CD14-positive monocyte (primary cell): ENCODE measurements around the gene KLK14. TPM values are rescaled to one million over a fixed set of nuclear protein-coding genes. Genes with fewer than 3 reads are reported as not detected.
A peak's percentile ranks its signal among the peaks of the same experiment; 100 is the strongest.

Experiments used
- DNase-seq, 3 donors: peaks; one replicate each; pipeline ENCODE4 v3.0.0-alpha.2; 2011 to 2022
- H2AFZ ChIP-seq: 2 replicates; pipeline ENCODE4 v1.6.0; 2012; ENCODE audit warnings: mild to moderate bottlenecking, low read depth, low read length, inconsistent platforms; ENCODE audit not compliant: insufficient read depth, poor library complexity, severe bottlenecking
- H3K27ac ChIP-seq, 2 donors: 1 replicate in 1 of 2; 2 replicates in 1 of 2; pipeline ENCODE4 v1.5.1; 2012 to 2013; ENCODE audit warnings: low read length in 2 of 2, control low read depth in 1 of 2, inconsistent platforms in 1 of 2, low read depth in 1 of 2, mild to moderate bottlenecking in 1 of 2
- H3K27me3 ChIP-seq, 2 donors: one replicate each; pipeline versions ENCODE4 v1.6.0 to v1.6.1; 2011 to 2013; ENCODE audit warnings: low read length in 2 of 2; ENCODE audit not compliant: control insufficient read depth in 2 of 2, insufficient read depth in 2 of 2
- H3K36me3 ChIP-seq, 2 donors: replicated peaks in 1 of 2; 1 replicate in 1 of 2; 2 replicates in 1 of 2; pipeline versions ENCODE4 v1.5.1 to v1.6.1; 2012 to 2013; ENCODE audit warnings: low read length in 2 of 2, control low read depth in 1 of 2, inconsistent platforms in 1 of 2, mild to moderate bottlenecking in 1 of 2; ENCODE audit not compliant: insufficient read depth in 2 of 2, control insufficient read depth in 1 of 2
- H3K4me1 ChIP-seq, 2 donors: 1 replicate in 1 of 2; 2 replicates in 1 of 2; pipeline versions ENCODE4 v1.5.1 to v1.6.1; 2012 to 2013; ENCODE audit warnings: low read length in 2 of 2, control low read depth in 1 of 2, inconsistent platforms in 1 of 2, mild to moderate bottlenecking in 1 of 2, moderate library complexity in 1 of 2; ENCODE audit not compliant: insufficient read depth in 2 of 2, control insufficient read depth in 1 of 2
- H3K4me2 ChIP-seq: replicated peaks from 2 replicates; pipeline ENCODE3; 2012; ENCODE audit warnings: low read length, moderate library complexity, mild to moderate bottlenecking; ENCODE audit not compliant: poor library complexity, severe bottlenecking; ENCODE audit errors: extremely low read depth
- H3K4me3 ChIP-seq, 3 experiments: fragments of 200-600 bp in 1 of 3; sonication (generic) in 1 of 3; replicated peaks in 1 of 3; 1 replicate in 2 of 3; 2 replicates in 1 of 3; pipeline ENCODE4 v1.5.1; 2011 to 2013; ENCODE audit warnings: low read length in 3 of 3, mild to moderate bottlenecking in 3 of 3, control low read depth in 2 of 3, low read depth in 2 of 3, inconsistent platforms in 1 of 3, moderate library complexity in 1 of 3
- H3K79me2 ChIP-seq: 2 replicates; pipeline ENCODE4 v1.6.0; 2012; ENCODE audit warnings: mild to moderate bottlenecking, control low read depth, inconsistent platforms, low read length, moderate library complexity; ENCODE audit not compliant: insufficient read depth
- H3K9ac ChIP-seq: 2 replicates; pipeline ENCODE4 v1.6.0; 2017; ENCODE audit warnings: low read length, mild to moderate bottlenecking; ENCODE audit not compliant: insufficient read depth, poor library complexity, severe bottlenecking
- H3K9me3 ChIP-seq, 2 donors: replicated peaks in 1 of 2; 1 replicate in 1 of 2; 2 replicates in 1 of 2; pipeline versions ENCODE4 v1.5.1 to v1.6.1; 2012 to 2013; ENCODE audit warnings: low read length in 2 of 2, control low read depth in 1 of 2; ENCODE audit not compliant: control insufficient read depth in 1 of 2, insufficient read depth in 1 of 2
- H4K20me1 ChIP-seq: 2 replicates; pipeline ENCODE4 v1.6.0; 2012; ENCODE audit warnings: mild to moderate bottlenecking, low read length, control low read depth, moderate library complexity; ENCODE audit not compliant: insufficient read depth
- H3K27ac Mint-ChIP-seq, 7 donors: one replicate each; pipeline ENCODE4 v1.8.0; 2020; ENCODE audit warnings: mild to moderate bottlenecking in 7 of 7, mixed read lengths in 7 of 7, moderate library complexity in 6 of 7, inconsistent platforms in 2 of 7
- H3K27me3 Mint-ChIP-seq, 3 donors: one replicate each; pipeline ENCODE4 v1.8.0; 2021 to 2022; ENCODE audit warnings: low read depth in 3 of 3, mild to moderate bottlenecking in 3 of 3, mixed read lengths in 3 of 3, moderate library complexity in 3 of 3, inconsistent platforms in 1 of 3
- H3K36me3 Mint-ChIP-seq, 2 donors: one replicate each; pipeline ENCODE4 v1.8.0; 2020; ENCODE audit warnings: mixed read lengths in 2 of 2, inconsistent platforms in 1 of 2, mild to moderate bottlenecking in 1 of 2
- H3K4me1 Mint-ChIP-seq: one replicate; pipeline ENCODE4 v1.8.0; 2020; ENCODE audit warnings: mild to moderate bottlenecking, mixed read lengths
- H3K4me3 Mint-ChIP-seq, 2 donors: one replicate each; pipeline ENCODE4 v1.8.0; 2020; ENCODE audit warnings: mild to moderate bottlenecking in 2 of 2, mixed read lengths in 2 of 2, moderate library complexity in 1 of 2
- H3K9me3 Mint-ChIP-seq, 7 donors: one replicate each; pipeline ENCODE4 v1.8.0; 2020 to 2022; ENCODE audit warnings: mixed read lengths in 7 of 7, mild to moderate bottlenecking in 6 of 7, moderate library complexity in 6 of 7, inconsistent platforms in 2 of 7
- WGBS: methylation state at CpG from one replicate; pipeline ENCODE4 v1.1.5; 2013; ENCODE audit warnings: missing lambda C conversion rate; ENCODE audit not compliant: insufficient coverage; 5-methylcytosine and 5-hydroxymethylcytosine counted together
- intact Hi-C, 2 donors: fragments of 100-400 bp; cut with micrococcal nuclease; formaldehyde crosslinking; loops; one replicate each; pipeline versions ENCODE4 v1.15.0 to v1.15.1; 2023
- polyA plus RNA-seq, 3 donors: library from polyadenylated mRNA; depleted of rRNA in 1 of 3; unstranded in 2 of 3; stranded (reverse) in 1 of 3; fragments of 300-500 nt in 2 of 3; fragments of >200 nt in 1 of 3; fragmentation: Illumina TruSeq in 2 of 3; gene quantifications; 1 replicate in 2 of 3; 2 replicates in 1 of 3; pipeline ENCODE4 v1.2.3, GENCODE V29; 2012 to 2021
- TF ChIP-seq, protein P1 (sequence below): fragments of 200-600 bp; IDR thresholded peaks from one replicate; pipeline ENCODE4 v1.8.0; 2022; ENCODE audit warnings: antibody characterized with exemption, mild to moderate bottlenecking

Gene KLK14
- polyA plus RNA-seq, 3 donors, result 0.29 TPM; not detected in 2

DNA sequence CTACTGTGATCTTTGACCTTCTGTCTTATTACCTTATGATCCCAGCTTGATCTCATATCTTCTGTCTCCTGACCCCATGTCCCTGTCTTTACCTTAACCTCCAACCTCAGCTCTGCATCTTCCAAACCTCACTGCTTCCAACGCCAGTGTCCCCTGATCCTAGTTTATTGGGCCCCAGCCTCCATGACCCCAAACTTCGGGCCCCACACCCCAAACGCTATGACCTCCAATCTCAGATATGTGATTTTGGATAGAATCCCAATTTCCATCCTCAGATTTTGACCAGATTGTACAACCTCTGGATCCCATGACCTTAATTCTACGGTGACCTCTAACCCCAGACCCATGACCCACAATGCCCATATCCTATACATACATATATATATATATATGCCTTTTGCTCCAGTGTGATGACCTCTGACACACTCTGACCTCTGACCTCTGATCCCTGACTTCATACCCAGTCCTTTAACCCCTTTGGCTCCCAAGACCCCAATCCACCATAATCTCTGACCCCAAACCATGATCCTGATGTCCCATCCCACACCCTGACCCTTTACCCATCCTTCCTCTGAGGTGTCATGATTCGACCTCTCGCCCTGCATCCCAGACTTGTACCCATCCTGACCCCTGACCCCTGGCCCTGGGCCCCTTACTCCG lies 51.3 kb downstream of the KLK14 start:
- H3K9me3 Mint-ChIP-seq, result peaks cover 0 to 5% (median 0%) of the 10 kb centered on the region in 7 donors
- no peak overlapping the region for H3K27ac ChIP-seq
- H3K4me1 ChIP-seq, result no peaks in the 10 kb centered on the region
- no peaks in the 10 kb centered on the region for H3K36me3 ChIP-seq
- no peak for DNase-seq
- 82% methylated on average over 4 of the region's 7 CpGs for WGBS
- no peaks in the 10 kb centered on the region for H4K20me1 ChIP-seq
- H3K4me3 Mint-ChIP-seq, result no peak overlapping the region
- no peaks in the 10 kb centered on the region for H3K4me1 Mint-ChIP-seq
- TF ChIP-seq, protein P1, sequence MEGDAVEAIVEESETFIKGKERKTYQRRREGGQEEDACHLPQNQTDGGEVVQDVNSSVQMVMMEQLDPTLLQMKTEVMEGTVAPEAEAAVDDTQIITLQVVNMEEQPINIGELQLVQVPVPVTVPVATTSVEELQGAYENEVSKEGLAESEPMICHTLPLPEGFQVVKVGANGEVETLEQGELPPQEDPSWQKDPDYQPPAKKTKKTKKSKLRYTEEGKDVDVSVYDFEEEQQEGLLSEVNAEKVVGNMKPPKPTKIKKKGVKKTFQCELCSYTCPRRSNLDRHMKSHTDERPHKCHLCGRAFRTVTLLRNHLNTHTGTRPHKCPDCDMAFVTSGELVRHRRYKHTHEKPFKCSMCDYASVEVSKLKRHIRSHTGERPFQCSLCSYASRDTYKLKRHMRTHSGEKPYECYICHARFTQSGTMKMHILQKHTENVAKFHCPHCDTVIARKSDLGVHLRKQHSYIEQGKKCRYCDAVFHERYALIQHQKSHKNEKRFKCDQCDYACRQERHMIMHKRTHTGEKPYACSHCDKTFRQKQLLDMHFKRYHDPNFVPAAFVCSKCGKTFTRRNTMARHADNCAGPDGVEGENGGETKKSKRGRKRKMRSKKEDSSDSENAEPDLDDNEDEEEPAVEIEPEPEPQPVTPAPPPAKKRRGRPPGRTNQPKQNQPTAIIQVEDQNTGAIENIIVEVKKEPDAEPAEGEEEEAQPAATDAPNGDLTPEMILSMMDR, result no peak
- no peak overlapping the region for H3K9ac ChIP-seq
- H3K27ac Mint-ChIP-seq, result no peak overlapping the region
- no peak overlapping the region for H3K4me2 ChIP-seq
- H3K27me3 Mint-ChIP-seq, result peaks cover 16 to 29% (median 17%) of the 10 kb centered on the region in 3 donors
- no peak overlapping the region for H3K4me3 ChIP-seq
- H3K79me2 ChIP-seq, result no peaks in the 10 kb centered on the region
- H3K9me3 ChIP-seq, result no peaks in the 10 kb centered on the region
- no peak overlapping the region for H2AFZ ChIP-seq
- intact Hi-C loops, result no loop called here
- no peaks in the 10 kb centered on the region for H3K27me3 ChIP-seq
- H3K36me3 Mint-ChIP-seq, result no peaks in the 10 kb centered on the region

DNA sequence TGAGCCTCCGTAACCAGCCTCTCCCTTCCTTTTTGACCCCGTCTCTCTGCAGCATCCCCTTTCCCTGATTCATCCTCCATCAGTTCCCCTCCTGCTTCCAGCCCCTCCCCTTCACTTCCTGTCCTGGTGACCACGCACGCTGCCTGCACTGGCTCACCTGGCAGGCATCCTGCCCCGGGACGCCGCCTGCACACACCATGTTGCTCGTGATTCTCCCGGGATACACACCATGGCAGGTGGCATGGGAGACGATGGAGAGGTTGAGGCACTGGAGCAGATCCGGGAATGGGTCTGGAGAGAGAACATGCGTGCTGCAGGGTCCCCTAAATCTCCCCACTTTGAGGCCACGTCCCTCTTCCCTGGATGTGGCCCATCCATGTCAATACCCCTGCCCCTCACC lies 52.1 kb downstream of the KLK14 start:
- H3K9me3 Mint-ChIP-seq, result peaks cover 0 to 5% (median 0%) of the 10 kb centered on the region in 7 donors
- Histone ChIP-seq H3K9me3 (no peaks in the 10 kb centered on the region), H3K4me3 (no peak overlapping the region), H3K4me1 (no peaks in the 10 kb centered on the region), H3K36me3 (no peaks in the 10 kb centered on the region), H3K79me2 (no peaks in the 10 kb centered on the region), H3K27me3 (no peaks in the 10 kb centered on the region), H4K20me1 (no peaks in the 10 kb centered on the region), H3K27ac (no peak overlapping the region), H3K9ac (no peak overlapping the region), H2AFZ (no peak overlapping the region), H3K4me2 (no peak overlapping the region)
- DNase-seq, result no peak
- no peak overlapping the region for H3K4me3 Mint-ChIP-seq
- TF ChIP-seq, protein P1, result no peak
- intact Hi-C loops, result no loop called here
- 78% methylated on average over 10 of the region's 13 CpGs for WGBS
- peaks cover 16 to 28% (median 21%) of the 10 kb centered on the region in 3 donors for H3K27me3 Mint-ChIP-seq
- H3K36me3 Mint-ChIP-seq, result no peaks in the 10 kb centered on the region
- H3K4me1 Mint-ChIP-seq, result no peaks in the 10 kb centered on the region
- H3K27ac Mint-ChIP-seq, result peak overlapping the region in 1 of 7 donors; percentile 12
